ENCODE data around the gene NOCT. TPM values are rescaled to one million over a fixed set of nuclear protein-coding genes. Genes with fewer than 3 reads are reported as not detected.

The NOCT gene
- total and polyA plus RNA-seq, 2 of the 4 experiments (the other 2 are of a cell fraction), result 5.5 to 41.4 TPM

GRCh38 chr4:138982754-138983153, 32.8 kb upstream of the NOCT start:
- peaks cover 3% of the 10 kb centered on the region for H3K4me1 ChIP-seq (ENCODE audit: control insufficient read depth, insufficient read depth, low read length)
- no peaks in the 10 kb centered on the region for H3K9me1 ChIP-seq (ENCODE audit: insufficient read depth, low read length)
- no peak overlapping the region for H4K91ac ChIP-seq (ENCODE audit: insufficient read depth, low read depth, low read length)
- H4K8ac ChIP-seq (ENCODE audit: low read depth in 2 of 2, low read length in 2 of 2), result no peak overlapping the region
- no TSS peak for BruUV-seq (replicated peaks)
- CTCF ChIA-PET, result no interaction called here
- H3K4ac ChIP-seq (ENCODE audit: low read depth, low read length), result no peak overlapping the region
- no peak overlapping the region for H3K4me3 ChIP-seq (ENCODE audit: insufficient read depth, low read depth, low read length)
- no peak overlapping the region for H2AFZ ChIP-seq (replicated peaks; ENCODE audit: low read length, poor library complexity)
- in situ Hi-C loops (cut with MboI; ENCODE audit: low sequenced_read_pairs), result no loop called here
- H3K23ac ChIP-seq (ENCODE audit: low read depth, low read length), result no peak overlapping the region
- ATAC-seq (ENCODE audit: low read depth) (no peak), DNase-seq (no peak)
- no peaks in the 10 kb centered on the region for H4K20me1 ChIP-seq (ENCODE audit: insufficient read depth, low read length)
- H3K56ac ChIP-seq (ENCODE audit: extremely low read depth, insufficient read depth, low read length), result no peak overlapping the region
- intact Hi-C loops (cut with micrococcal nuclease), result no loop called here
- no peak for TF ChIP-seq CTCF (conservative IDR thresholded peaks at IDR 0.05; ENCODE audit: low read depth, low read length)
- no peak for TF ChIP-seq CEBPB (IDR thresholded peaks at IDR 0.05; ENCODE audit: low read depth, low read length)
- TF ChIP-seq RFX5 (IDR thresholded peaks at IDR 0.05; ENCODE audit: low read depth, low read length), result no peak
- H2BK15ac ChIP-seq (ENCODE audit: low read depth, low read length), result no peak overlapping the region
- no peak overlapping the region for H2BK5ac ChIP-seq (ENCODE audit: low read depth, low read length, poor library complexity, severe bottlenecking)
- dilution Hi-C loops (cut with HindIII; ENCODE audit: low sequenced_read_pairs, unreplicated experiment), result no loop called here
- no peak overlapping the region for H3K14ac ChIP-seq (replicated peaks; ENCODE audit: low read depth, low read length)
- H4K5ac ChIP-seq (ENCODE audit: low read depth, low read length), result no peak overlapping the region
- no peak overlapping the region for H3K9ac ChIP-seq (ENCODE audit: low read depth, low read length)
- no peak overlapping the region for H3K18ac ChIP-seq (ENCODE audit: low read depth, low read length)
- no peak overlapping the region for H2BK120ac ChIP-seq (ENCODE audit: low read depth, low read length)
- no peak overlapping the region for H2AK5ac ChIP-seq (ENCODE audit: low read depth, low read length)
- H3K27me3 ChIP-seq (ENCODE audit: control insufficient read depth, insufficient read depth, low read length), result no peaks in the 10 kb centered on the region
- no CpG with 5 or more reads among the region's 7 CpGs for WGBS, 2 experiments (ENCODE audit: extremely low coverage in 2 of 2, insufficient read length in 1 of 2)
- H3K27ac ChIP-seq (ENCODE audit: insufficient read depth, low read length), result no peak overlapping the region
- H3K36me3 ChIP-seq (ENCODE audit: control insufficient read depth, insufficient read depth, low read length), result no peaks in the 10 kb centered on the region
- no peaks in the 10 kb centered on the region for H3K9me3 ChIP-seq (ENCODE audit: control insufficient read depth, insufficient read depth, low read length)
- H3K79me1 ChIP-seq (ENCODE audit: low read depth in 1 of 2, low read length in 2 of 2), result no peaks in the 10 kb centered on the region
- H3K4me2 ChIP-seq (ENCODE audit: low read depth, low read length), result no peak overlapping the region
- H2AK9ac ChIP-seq (replicated peaks; ENCODE audit: low read depth, low read length, poor library complexity), result no peak overlapping the region
- POLR2A ChIA-PET (ENCODE audit: unreplicated experiment), result no interaction called here
- H2BK20ac ChIP-seq (ENCODE audit: low read depth, low read length), result no peak overlapping the region
